Measurements from ENCODE around the gene DOC2A.
"Not testable (repeated sequence)": the region's sequence is repeated elsewhere in the genome, so short reads cannot be mapped to it uniquely, and the experiment has no call there.

DOC2A gene

DNA sequence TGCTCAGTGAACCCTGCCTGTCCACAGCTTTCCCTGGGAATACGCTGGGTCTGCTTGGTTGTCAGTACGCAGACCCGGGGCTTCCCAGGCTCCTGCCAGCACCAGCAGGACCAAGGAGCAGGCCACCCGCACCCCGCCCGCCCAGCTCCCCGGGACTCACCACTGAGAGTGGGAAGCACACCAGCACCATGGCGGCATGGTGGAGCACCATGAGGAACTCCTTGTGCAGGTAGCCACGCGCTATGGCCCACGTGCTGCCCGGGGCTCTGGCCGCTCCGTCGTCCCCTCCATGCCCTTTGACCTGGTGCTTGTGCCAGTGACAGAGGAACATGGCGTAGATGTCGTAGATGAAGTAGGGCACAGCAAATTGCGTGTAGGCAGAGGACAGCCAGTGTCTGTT, 15.6 kb upstream of the DOC2A start:
- TF ChIP-seq, protein P1, sequence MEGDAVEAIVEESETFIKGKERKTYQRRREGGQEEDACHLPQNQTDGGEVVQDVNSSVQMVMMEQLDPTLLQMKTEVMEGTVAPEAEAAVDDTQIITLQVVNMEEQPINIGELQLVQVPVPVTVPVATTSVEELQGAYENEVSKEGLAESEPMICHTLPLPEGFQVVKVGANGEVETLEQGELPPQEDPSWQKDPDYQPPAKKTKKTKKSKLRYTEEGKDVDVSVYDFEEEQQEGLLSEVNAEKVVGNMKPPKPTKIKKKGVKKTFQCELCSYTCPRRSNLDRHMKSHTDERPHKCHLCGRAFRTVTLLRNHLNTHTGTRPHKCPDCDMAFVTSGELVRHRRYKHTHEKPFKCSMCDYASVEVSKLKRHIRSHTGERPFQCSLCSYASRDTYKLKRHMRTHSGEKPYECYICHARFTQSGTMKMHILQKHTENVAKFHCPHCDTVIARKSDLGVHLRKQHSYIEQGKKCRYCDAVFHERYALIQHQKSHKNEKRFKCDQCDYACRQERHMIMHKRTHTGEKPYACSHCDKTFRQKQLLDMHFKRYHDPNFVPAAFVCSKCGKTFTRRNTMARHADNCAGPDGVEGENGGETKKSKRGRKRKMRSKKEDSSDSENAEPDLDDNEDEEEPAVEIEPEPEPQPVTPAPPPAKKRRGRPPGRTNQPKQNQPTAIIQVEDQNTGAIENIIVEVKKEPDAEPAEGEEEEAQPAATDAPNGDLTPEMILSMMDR (IDR thresholded peaks at IDR 0.05; ENCODE audit: low read depth, low read length), result no peak
- H3K4me3 ChIP-seq (ENCODE audit: low read depth, low read length), result no peak overlapping the region

DNA sequence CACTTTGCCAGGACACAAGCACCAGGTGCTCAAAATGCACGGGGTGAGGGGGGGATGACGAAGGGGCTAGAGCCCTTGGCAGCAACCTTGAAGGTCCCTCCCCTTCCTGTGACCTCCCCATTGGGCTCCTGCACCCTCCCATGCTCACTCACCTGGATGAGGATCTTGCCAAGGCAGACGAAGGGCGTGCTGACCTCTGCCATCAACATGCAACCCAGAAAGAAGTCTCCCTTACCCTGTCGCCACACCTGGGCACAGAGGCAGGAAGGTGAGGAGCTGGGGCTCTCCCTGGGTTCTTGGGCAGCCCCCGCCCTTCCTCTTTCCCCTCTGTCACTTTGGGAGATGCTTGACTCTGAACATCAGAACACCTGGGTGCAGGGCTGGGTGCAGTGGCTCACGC, 14.7 kb upstream of the DOC2A start:
- H3K4me3 ChIP-seq (ENCODE audit: low read depth, low read length), result no peak overlapping the region
- TF ChIP-seq, protein P1 (IDR thresholded peaks at IDR 0.05; ENCODE audit: low read depth, low read length), result no peak

DNA sequence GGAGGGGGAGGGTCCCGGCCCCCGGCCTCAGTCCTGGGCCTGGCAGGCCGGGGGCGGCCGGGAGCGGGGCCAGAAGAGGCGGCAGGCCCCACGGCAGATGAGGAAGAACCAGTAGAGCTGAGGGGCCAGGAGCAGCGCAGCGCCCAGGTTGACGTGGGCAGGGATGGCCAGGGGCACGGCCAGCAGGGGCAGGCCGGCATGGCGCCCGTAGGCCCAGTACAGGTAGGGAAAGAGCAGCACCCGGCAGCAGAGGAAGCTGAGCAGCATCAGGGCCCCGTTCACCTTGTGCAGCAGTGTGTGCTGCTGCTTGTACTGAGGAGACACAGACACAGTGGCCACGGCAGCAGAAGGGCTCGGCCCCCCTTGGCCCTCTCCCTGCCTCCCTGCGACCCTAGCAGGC, 14.3 kb upstream of the DOC2A start:
- TF ChIP-seq, protein P1 (IDR thresholded peaks at IDR 0.05; ENCODE audit: low read depth, low read length), result no peak
- no peak overlapping the region for H3K4me3 ChIP-seq (ENCODE audit: low read depth, low read length)

DNA sequence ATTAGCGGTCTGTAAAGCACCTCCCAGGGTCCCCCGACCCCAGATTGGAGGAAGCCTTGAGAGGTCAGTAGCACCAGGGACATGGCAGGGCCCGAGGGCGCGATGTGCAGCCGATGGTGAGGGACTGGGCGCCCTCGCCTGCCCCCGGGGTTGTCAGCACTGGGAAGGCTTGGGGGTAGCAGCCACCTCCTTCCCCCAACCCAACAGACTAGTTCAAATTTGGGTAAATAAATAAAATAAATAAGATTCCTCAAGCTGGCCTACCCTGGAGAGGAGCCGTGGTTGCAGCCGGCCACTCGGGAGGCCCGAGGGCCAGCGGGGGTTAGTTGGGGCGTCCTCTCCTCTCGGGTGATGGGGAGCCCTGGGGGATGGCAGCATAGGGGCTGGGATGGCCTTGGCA, 13.6 kb upstream of the DOC2A start:
- no peak overlapping the region for H3K4me3 ChIP-seq (ENCODE audit: low read depth, low read length)
- TF ChIP-seq, protein P1 (IDR thresholded peaks at IDR 0.05; ENCODE audit: low read depth, low read length), result no peak

DNA sequence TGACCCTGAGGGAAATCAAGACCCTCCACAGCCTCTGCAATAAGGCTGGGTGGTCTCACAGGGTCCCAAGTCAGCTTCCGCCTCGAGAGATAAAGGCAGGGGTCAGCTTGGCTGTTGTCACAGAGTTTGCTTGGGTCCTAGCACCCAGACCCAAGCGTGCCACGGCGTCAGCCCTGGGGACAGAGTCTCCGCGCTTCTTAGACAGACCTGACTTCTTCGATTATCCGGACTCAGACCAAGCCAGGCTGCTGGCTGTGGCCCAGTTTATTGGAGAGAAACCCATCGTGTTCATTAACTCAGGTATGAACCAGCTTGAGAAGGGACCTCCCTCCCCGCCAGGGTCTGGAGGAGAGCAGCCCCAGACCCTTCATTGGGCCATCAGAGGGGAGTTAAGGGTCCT, 12.8 kb upstream of the DOC2A start:
- no peak overlapping the region for H3K4me3 ChIP-seq (ENCODE audit: low read depth, low read length)
- TF ChIP-seq, protein P1 (IDR thresholded peaks at IDR 0.05; ENCODE audit: low read depth, low read length), result no peak

DNA sequence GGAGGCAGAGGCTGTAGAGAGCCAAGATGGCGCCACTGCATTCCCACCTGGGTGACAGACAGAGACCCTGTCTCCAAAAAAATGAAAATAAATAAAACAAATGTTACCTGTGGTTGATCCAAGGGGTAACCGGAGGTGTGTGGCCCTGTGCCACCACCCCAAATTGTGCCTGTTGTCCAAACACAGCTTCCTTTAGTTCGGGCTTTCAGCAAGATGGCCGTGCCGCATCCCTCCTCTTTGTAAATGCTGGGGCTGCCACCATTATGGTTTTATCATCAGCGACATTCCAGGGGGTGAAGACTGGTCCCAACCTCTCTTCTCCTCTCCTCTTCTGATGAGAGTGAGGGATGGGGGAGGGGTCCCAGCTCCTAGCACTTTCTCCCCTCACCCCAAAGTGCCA, 12.1 kb upstream of the DOC2A start, which contains the start of gene C16orf92:
Gene C16orf92 (plus strand): TSS at position 312 of the 400 bp plus-strand sequence. CDS start 143 bp downstream, outside the sequence.
- TF ChIP-seq, protein P1 (IDR thresholded peaks at IDR 0.05; ENCODE audit: low read depth, low read length), result no peak
- H3K4me3 ChIP-seq (ENCODE audit: low read depth, low read length), result no peak within 1 kb of the TSS

DNA sequence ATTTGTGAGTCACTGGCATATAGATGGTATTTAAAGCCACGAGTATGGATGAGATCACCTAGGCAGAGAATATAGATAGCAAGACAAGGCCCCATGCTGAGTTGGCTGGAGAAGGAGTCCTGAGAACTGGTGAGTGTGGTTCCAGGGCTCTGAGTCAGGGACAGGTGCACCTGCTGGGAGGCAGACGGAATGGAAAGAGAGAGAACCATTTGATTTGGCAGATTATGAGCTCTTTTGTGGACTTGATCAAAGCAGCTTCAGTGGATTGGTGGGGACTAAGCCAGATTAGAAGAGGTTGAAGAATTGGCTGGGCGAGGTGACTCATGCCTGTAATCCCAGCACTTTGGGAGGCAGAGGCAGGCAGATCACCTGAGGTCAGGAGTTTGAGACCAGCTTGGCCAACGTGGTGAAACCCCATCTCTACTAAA, 7.9 kb upstream of the DOC2A start:
- TF ChIP-seq, protein P1 (IDR thresholded peaks at IDR 0.05; ENCODE audit: low read depth, low read length), result no peak
- H3K4me3 ChIP-seq (ENCODE audit: low read depth, low read length), result no peak overlapping the region

DNA sequence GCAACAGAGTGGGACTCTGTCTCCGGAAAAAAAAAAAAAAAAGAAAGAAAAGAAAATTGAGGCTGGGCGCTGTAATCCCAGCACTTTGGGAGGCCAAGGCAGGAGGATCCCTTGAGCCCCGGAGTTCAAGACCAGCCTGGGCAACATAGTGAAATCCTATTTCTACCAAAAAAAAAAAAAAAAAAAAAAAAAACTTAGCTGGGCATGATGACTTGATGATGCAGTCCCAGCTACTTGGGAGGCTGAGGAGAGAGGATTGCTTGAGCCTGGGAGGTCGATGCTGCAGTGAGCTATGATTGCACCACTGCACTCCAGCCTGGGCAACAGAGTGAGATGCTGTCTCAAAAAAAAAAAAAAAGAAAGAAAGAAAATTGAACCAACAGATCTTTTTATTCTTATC, 7.1 kb upstream of the DOC2A start:
- not testable (repeated sequence) for H3K4me3 ChIP-seq (ENCODE audit: low read depth, low read length)
